SK-N-MC (cell line): ENCODE data around the gene RRAGC.

ENCODE experiments used
- EZH2 ChIP-seq: fragments of 200-600 bp; sonication (generic); IDR thresholded peaks from one replicate; pipeline ENCODE4 v1.6.1; 2017; ENCODE audit warnings: antibody characterized with exemption
- FOXP2 ChIP-seq: optimal IDR thresholded peaks from 2 replicates; pipeline ENCODE3; 2011; ENCODE audit warnings: mild to moderate bottlenecking, moderate library complexity; ENCODE audit not compliant: insufficient read depth; ENCODE audit errors: extremely low read length, control extremely low read depth
- POLR2AphosphoS5 ChIP-seq: IDR thresholded peaks from 2 replicates; pipeline ENCODE4 v1.6.1; 2012; ENCODE audit warnings: mild to moderate bottlenecking, low read depth, low read length, borderline replicate concordance

- no peak for TF ChIP-seq EZH2
- no peak for TF ChIP-seq POLR2AphosphoS5
- no peak for TF ChIP-seq FOXP2
Observed at GRCh38 chr1:38804062-38804886, 55.3 kb downstream of the RRAGC start.
